Measurements from ENCODE around the gene KLHL3.

Gene KLHL3

GRCh38 chr5:137708796-137709559 lies 26.9 kb downstream of the KLHL3 start:
- no peak for DNase-seq (ENCODE audit: low read depth in 1 of 2, low spot score in 1 of 2)

- DNase-seq (ENCODE audit: low read depth in 1 of 2, low spot score in 1 of 2) = no peak
Measured at GRCh38 chr5:137708062-137708461, 27.8 kb downstream of the KLHL3 start.

- no peak for DNase-seq (ENCODE audit: low read depth in 1 of 2, low spot score in 1 of 2)
Measured at GRCh38 chr5:137706841-137707240, 29.0 kb downstream of the KLHL3 start.

- DNase-seq (ENCODE audit: low read depth in 1 of 2, low spot score in 1 of 2) = no peak
Measured at GRCh38 chr5:137705106-137705505, 30.8 kb downstream of the KLHL3 start.

- DNase-seq (ENCODE audit: low read depth in 1 of 2, low spot score in 1 of 2) = no peak
Measured at GRCh38 chr5:137703565-137703964, 32.3 kb downstream of the KLHL3 start.

GRCh38 chr5:137700282-137700680 lies 35.6 kb downstream of the KLHL3 start:
- no peak for DNase-seq (ENCODE audit: low read depth in 1 of 2, low spot score in 1 of 2)

GRCh38 chr5:137699336-137700281 lies 36.3 kb downstream of the KLHL3 start:
- no peak for DNase-seq (ENCODE audit: low read depth in 1 of 2, low spot score in 1 of 2)

- no peak for DNase-seq (ENCODE audit: low read depth in 1 of 2, low spot score in 1 of 2)
Measured at GRCh38 chr5:137696481-137696880, 39.4 kb downstream of the KLHL3 start.

GRCh38 chr5:137695651-137696428 lies 40.0 kb downstream of the KLHL3 start:
- no peak for DNase-seq (ENCODE audit: low read depth in 1 of 2, low spot score in 1 of 2)

- DNase-seq (ENCODE audit: low read depth in 1 of 2, low spot score in 1 of 2) = no peak
Measured at GRCh38 chr5:137693951-137694721, 41.8 kb downstream of the KLHL3 start.

- DNase-seq (ENCODE audit: low read depth in 1 of 2, low spot score in 1 of 2) = no peak
Measured at GRCh38 chr5:137693307-137693950, 42.5 kb downstream of the KLHL3 start.

GRCh38 chr5:137689306-137689705 lies 46.6 kb downstream of the KLHL3 start:
- no peak for DNase-seq (ENCODE audit: low read depth in 1 of 2, low spot score in 1 of 2)

- no peak for DNase-seq (ENCODE audit: low read depth in 1 of 2, low spot score in 1 of 2)
Measured at GRCh38 chr5:137688210-137688840, 47.6 kb downstream of the KLHL3 start.

- DNase-seq (ENCODE audit: low read depth in 1 of 2, low spot score in 1 of 2) = no peak
Measured at GRCh38 chr5:137684761-137685160, 51.1 kb downstream of the KLHL3 start.

GRCh38 chr5:137681191-137681590 lies 54.7 kb downstream of the KLHL3 start:
- DNase-seq (ENCODE audit: low read depth in 1 of 2, low spot score in 1 of 2) = no peak

- DNase-seq (ENCODE audit: low read depth in 1 of 2, low spot score in 1 of 2) = no peak
Measured at GRCh38 chr5:137679910-137680309, 56.0 kb downstream of the KLHL3 start.

GRCh38 chr5:137679195-137679594 lies 56.7 kb downstream of the KLHL3 start:
- DNase-seq (ENCODE audit: low read depth in 1 of 2, low spot score in 1 of 2) = no peak

GRCh38 chr5:137672881-137673280 lies 63.0 kb downstream of the KLHL3 start:
- no peak for DNase-seq (ENCODE audit: low read depth in 1 of 2, low spot score in 1 of 2)

- no peak for DNase-seq (ENCODE audit: low read depth in 1 of 2, low spot score in 1 of 2)
Measured at GRCh38 chr5:137672001-137672400, 63.9 kb downstream of the KLHL3 start.

GRCh38 chr5:137669811-137670210 lies 66.1 kb downstream of the KLHL3 start:
- no peak for DNase-seq (ENCODE audit: low read depth in 1 of 2, low spot score in 1 of 2)

Measured in activated T-helper 1 cell treated with anti-CD3 and anti-CD28 coated beads, Interleukin-2, amount 50 U/mL, for 16 hours (primary cell).